ENCODE measurements around the gene NADK2. TPM values are rescaled to one million over a fixed set of nuclear protein-coding genes. Genes with fewer than 3 reads are reported as not detected.

The NADK2 gene
- total and polyA plus RNA-seq, 9 of the 15 experiments (the other 6 are each of a cell fraction or from before 2014, with no cell fraction given): 10.6 to 41.0 (median 24.0) TPM

DNA sequence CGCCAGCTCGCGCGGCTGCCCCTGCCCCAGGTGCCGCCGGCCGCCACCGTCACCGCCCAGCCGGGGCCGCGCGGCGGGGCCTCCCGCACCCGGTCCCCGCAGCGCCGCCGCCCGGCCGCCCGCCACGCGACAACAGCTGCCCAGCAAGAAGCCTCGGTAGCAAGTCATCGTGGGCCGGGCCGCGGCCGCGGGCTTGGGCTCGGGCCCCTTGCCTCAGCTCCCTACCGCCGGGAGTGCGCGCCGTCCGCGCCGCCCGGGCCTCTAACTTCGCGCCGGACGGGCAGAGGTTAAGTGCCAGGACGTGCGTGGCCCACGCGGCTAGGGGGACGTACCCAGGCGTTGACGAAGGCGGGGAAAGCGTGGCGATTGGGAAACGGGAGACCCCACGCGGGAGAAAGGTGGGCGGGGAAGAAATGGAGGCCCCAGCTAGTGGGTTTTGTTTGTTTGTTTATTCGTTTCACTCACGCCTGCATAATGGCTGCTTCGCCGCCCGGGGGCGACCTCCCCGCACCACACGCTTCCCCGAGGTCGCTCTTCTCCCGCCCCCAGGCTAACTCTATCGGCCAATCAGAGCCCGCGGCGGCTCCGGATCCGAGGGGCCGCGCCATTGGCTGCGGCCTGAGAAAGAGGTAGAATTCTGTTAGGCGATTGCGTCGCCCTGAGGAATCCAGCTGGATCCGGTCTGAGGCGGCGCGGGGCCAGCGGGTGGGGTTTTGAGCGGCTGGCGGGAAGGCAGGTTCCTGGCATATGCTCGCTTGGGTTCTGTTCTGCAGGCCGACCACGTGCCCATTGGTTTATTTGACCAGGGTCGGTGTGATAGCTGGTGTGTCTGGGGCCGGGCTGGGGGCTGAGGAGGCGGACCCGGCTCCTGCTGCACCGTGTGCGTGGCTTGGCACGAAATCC, at the start of gene NADK2 (continued):
- TF ChIP-seq, protein P1, sequence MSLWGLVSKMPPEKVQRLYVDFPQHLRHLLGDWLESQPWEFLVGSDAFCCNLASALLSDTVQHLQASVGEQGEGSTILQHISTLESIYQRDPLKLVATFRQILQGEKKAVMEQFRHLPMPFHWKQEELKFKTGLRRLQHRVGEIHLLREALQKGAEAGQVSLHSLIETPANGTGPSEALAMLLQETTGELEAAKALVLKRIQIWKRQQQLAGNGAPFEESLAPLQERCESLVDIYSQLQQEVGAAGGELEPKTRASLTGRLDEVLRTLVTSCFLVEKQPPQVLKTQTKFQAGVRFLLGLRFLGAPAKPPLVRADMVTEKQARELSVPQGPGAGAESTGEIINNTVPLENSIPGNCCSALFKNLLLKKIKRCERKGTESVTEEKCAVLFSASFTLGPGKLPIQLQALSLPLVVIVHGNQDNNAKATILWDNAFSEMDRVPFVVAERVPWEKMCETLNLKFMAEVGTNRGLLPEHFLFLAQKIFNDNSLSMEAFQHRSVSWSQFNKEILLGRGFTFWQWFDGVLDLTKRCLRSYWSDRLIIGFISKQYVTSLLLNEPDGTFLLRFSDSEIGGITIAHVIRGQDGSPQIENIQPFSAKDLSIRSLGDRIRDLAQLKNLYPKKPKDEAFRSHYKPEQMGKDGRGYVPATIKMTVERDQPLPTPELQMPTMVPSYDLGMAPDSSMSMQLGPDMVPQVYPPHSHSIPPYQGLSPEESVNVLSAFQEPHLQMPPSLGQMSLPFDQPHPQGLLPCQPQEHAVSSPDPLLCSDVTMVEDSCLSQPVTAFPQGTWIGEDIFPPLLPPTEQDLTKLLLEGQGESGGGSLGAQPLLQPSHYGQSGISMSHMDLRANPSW (CRISPR knock-in tag; IDR thresholded peaks at IDR 0.05): no peak
- TF ChIP-seq MIER1 (IDR thresholded peaks at IDR 0.05; ENCODE audit: low read depth) (no peak), CTBP1 (IDR thresholded peaks at IDR 0.05; ENCODE audit: borderline replicate concordance) (peak; percentile 12), E2F4 (CRISPR knock-in tag; IDR thresholded peaks at IDR 0.05; ENCODE audit: low read depth) (peak; percentile 85), SMAD1 (IDR thresholded peaks at IDR 0.05; ENCODE audit: low read depth, low read length, partially characterized antibody) (peak; percentile 25), ZNF197 (CRISPR knock-in tag; IDR thresholded peaks at IDR 0.05; ENCODE audit: low read depth) (peak; percentile 92), PCBP2 (IDR thresholded peaks at IDR 0.05; ENCODE audit: low read depth, low read length, poor library complexity, severe bottlenecking) (no peak), ZNF12 (CRISPR knock-in tag; IDR thresholded peaks at IDR 0.05) (peak; percentile 72; the same call in 1 of the 2 replicates), ZNF282 (CRISPR knock-in tag; IDR thresholded peaks at IDR 0.05) (peak; percentile 95), SNRNP70 (optimal IDR thresholded peaks at IDR 0.05; ENCODE audit: low read depth, low read length) (no peak), NUFIP1 (IDR thresholded peaks at IDR 0.05; ENCODE audit: partially characterized antibody) (peak; percentile 15), ZBTB17 (CRISPR knock-in tag; IDR thresholded peaks at IDR 0.05) (peak; percentile 79; the same call in 1 of the 2 replicates), ETV6 (IDR thresholded peaks at IDR 0.05; ENCODE audit: borderline replicate concordance in 1 of 2, low read depth in 2 of 2, low read length in 1 of 2) (no peak), ETV6 (CRISPR knock-in tag; IDR thresholded peaks at IDR 0.05; ENCODE audit: borderline replicate concordance) (peak; percentile 76; the same call in 1 of the 2 replicates), MAZ (CRISPR knock-in tag; conservative IDR thresholded peaks at IDR 0.05 in 1 of 2, IDR thresholded peaks at IDR 0.05 in 1 of 2) (peak; percentile 67 to 93), ZNF644 (tag; IDR thresholded peaks at IDR 0.05; ENCODE audit: low read depth) (no peak; the same call in 1 of the 2 replicates)
- TF ChIP-seq, protein P2, sequence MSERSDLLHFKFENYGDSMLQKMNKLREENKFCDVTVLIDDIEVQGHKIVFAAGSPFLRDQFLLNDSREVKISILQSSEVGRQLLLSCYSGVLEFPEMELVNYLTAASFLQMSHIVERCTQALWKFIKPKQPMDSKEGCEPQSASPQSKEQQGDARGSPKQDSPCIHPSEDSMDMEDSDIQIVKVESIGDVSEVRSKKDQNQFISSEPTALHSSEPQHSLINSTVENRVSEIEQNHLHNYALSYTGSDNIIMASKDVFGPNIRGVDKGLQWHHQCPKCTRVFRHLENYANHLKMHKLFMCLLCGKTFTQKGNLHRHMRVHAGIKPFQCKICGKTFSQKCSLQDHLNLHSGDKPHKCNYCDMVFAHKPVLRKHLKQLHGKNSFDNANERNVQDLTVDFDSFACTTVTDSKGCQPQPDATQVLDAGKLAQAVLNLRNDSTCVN (CRISPR knock-in tag; IDR thresholded peaks at IDR 0.05): peak; percentile 79
- TF ChIP-seq, protein P3, sequence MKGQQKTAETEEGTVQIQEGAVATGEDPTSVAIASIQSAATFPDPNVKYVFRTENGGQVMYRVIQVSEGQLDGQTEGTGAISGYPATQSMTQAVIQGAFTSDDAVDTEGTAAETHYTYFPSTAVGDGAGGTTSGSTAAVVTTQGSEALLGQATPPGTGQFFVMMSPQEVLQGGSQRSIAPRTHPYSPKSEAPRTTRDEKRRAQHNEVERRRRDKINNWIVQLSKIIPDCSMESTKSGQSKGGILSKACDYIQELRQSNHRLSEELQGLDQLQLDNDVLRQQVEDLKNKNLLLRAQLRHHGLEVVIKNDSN (CRISPR knock-in tag; IDR thresholded peaks at IDR 0.05): peak; percentile 57
- TF ChIP-seq, protein P4, sequence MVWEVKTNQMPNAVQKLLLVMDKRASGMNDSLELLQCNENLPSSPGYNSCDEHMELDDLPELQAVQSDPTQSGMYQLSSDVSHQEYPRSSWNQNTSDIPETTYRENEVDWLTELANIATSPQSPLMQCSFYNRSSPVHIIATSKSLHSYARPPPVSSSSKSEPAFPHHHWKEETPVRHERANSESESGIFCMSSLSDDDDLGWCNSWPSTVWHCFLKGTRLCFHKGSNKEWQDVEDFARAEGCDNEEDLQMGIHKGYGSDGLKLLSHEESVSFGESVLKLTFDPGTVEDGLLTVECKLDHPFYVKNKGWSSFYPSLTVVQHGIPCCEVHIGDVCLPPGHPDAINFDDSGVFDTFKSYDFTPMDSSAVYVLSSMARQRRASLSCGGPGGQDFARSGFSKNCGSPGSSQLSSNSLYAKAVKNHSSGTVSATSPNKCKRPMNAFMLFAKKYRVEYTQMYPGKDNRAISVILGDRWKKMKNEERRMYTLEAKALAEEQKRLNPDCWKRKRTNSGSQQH (CRISPR knock-in tag; IDR thresholded peaks at IDR 0.05): peak; percentile 82

Data from K562 (cell line).